Inferior parietal cortex (tissue), 1 donor: Measurements from ENCODE around the gene LRRC51.

Source experiments
- DNase-seq: peaks from one replicate; pipeline ENCODE4 v3.0.0-alpha.2; 2016; ENCODE audit errors: extremely low spot score

LRRC51 gene

DNA sequence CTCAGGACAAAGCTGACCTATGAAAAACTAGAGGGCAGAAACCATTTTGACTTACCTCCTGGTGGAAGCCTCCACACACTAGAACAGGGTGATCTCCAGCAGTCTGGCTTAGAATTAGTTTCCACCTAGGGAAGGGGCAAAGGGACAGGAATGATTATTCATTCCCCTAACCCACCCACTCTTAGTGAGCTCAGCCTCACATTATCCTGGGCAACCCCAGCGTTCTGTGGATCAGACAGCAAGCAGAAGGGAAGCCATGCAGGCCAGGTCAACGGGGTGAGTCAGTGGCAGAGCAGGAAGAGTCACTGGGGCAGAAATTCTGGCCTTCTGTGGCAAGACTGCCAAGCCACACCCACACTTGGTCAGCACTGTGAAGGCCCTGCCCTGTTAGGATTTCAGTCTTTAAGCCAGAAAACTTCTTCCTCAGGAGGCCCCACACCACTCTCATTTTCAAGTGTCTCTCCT is 10.8 kb upstream of the LRRC51 start:
- no peak for DNase-seq

DNA sequence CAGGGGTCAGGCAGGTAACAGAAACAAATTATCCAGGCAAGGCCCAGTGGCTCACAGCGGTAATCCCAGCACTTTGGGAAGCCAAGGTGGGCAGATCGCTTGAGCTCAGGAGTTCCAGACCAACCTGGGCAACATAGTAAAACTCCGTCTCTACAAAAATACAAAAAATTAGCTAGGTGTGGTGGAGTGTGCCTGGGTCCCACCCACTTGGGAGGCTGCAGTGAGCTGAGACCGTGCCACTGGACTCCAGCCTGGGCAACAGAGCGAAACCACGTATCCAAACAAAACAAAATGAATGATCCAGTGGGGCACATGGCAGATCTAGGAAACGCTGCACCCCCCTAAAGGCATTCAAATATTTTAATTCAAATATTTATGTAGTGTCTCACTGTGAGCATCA is 10.2 kb upstream of the LRRC51 start:
- no peak for DNase-seq

DNA sequence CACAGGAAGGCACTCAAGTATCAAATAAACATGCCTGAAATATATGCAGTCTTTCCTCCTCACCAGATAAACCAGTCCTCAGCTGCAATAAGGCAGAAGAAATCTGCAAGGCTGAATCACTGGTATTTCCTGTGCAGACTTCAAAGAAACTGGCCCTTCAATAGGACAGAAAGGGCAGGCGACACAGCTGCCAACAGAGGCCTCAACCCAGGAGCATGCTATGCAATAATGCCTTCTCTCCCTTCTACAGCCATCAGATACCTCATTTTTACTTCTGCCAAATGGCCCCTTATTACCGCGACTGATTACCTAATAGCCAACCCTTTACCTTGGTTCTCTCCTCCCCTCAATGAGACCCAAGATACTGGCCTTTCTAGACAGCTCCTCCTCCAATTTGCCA is 8.3 kb upstream of the LRRC51 start:
- no peak for DNase-seq

DNA sequence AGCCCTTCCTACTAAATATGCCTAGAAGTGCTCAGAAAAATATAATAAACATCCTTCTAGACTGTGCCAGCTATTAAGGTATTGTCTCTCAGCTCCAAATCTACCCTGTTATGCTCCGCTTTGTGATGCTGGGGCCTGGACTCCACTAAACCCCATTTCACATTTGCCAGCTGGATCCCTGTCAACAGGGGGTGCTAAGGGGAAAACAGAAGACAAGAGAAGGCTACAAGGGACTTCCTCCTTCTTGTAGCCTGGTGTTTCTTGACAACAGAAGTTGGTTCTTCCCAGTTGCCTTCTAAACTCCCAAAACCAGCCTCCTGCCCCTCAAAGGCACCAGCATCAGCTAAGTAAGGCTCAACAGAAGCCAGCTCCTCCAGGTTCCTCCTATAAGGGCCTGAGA is 5.5 kb upstream of the LRRC51 start:
- no peak for DNase-seq

DNA sequence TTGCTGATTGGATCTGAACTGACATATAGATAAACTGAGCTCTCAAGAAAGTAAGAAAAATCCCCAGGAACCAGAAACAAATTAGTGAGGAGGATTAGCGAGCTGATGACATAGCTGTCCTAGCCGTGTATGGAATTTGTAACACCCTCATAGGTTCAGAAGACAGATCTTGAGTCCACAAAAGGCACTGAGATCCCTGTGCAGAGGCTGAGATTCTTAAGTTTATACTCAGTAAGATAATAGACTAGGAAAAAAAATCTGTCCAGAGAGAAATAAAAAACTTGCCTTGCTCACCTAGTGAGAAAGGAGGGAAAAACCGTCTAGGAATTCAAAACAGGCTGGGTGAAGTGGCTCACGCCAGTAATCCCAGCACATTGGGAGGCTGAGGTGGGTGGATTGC is 4.9 kb upstream of the LRRC51 start:
- DNase-seq: no peak

DNA sequence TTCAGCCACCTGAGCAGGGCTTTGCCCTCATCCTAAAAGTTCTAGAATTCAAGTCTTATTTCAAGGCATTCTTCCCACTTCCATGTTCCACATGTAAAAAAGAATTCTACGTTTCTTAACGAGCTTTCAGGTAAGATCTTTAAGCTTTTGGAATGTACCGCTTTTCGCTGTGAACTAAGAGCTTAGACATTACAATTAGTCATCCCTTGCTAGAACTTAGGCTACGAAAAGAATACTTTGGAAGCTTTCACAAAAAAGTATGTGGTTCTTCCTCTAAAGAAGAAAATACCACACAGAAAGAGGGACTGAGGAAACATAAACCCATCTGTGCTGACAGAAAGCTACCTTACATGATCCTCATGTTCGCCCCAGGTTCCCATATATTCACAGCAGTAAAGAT is 2.2 kb upstream of the LRRC51 start:
- peak; percentile 19 for DNase-seq

DNA sequence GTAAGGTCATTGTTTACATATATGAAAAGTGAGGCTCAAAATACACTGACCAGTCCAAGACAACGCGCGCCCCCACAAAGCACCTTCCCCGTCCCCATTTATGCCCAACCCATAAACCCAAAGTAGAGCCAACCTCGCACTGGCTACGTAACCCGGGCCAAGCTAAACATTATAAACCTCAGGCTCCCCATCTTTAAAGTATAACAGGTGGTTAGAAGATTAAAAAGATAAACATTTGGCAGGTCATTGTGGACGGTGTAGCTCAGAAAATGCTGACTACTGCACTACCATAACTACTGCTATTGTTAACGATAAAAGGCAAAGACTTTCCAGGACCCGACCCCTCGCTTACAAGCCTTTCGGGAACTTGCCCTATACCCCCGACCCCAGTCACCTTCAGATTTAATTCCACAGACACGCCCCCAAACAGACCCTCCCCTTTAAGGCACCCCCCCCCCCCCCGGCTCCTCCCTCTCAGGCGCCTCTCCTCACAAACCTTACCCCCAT is 778 bp upstream of the LRRC51 start:
- no peak for DNase-seq

DNA sequence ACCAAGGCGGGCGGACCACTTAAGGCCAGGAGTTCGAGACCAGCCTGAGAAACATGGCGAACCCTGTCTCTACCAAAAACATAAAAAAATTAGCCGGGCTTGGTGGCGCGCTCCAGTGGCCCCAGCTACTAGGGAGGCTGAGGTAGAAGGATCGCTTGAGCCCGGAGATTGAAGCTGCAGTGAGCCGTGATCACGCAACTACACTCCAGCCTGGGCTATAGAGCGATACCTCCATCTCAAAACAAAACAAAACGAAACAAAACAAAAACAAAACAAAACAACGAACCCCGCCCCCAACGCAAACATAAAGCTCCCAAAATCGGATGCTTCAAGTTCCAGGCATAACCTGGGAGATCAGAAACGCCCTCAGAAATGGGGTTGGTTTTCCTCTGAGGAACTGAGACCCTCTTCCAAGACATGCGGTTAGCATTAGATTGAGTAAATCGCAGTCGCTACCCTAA is 564 bp downstream of the LRRC51 start:
- no peak for DNase-seq

DNA sequence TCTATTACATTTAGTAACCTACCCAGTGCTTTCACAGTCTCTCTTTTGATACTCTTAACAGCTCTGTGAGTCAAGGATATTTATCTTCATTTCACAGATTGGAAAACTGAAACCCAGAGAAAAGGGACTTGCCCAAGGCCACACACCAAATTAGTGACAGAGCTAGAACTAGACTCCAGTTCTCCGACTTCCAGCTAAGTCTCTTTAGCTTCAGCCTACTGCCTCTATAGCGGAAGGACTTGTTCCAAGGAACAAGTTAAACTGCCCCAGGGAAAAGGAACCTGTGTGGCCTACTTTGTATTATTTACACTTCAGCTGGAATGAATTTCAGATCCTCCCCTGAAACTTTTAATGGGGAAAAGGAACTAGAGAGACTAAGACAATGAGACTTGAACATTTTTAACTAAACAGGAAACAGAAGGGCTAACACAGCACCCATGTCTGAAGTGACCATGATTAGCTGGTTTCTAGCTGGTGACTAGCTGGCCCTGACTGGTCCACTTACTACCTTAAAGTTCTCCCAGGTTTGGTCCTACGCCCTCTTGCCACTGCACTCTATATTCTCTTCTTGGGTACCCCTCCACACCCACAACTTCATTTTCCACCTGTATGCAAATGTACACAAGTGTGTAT is 1.3 kb downstream of the LRRC51 start:
- no peak for DNase-seq

DNA sequence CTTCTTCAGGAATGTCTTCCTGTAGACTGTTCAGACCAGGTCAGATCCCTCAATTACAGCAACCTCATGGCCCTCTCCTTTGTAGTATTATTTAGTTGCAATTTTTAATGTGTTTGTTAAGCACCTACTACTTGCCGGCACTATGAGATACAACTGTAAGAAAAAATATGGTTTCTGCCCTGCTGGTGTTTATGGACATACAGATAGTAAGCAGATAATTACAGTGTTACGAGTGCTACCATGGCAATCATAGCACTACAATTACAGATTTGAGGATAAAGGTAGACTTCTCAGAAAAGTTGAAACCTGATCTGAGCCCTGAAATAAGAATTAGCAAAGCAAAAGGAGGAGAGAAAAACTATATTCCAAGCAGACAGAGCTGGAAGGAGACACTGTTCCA is 2.8 kb downstream of the LRRC51 start:
- DNase-seq: no peak

DNA sequence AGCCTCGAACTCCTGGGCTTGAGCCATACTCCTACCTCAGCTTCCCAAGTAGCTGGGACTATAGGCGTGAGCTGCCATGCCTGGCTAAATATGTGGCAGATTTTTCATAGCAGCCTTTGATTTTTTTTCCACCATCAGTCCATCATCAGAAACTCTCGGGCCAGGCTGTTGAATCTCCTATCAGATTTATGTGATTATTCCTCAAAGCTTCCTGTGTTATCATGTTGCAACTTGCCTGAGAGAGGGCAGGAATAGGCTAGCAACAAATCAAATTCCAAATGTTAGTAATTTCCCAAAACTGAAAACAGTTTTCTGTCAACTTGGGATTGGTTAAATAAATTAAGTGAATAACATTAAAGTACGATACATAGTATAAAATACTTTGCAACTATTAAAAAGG is 3.4 kb downstream of the LRRC51 start:
- no peak for DNase-seq

DNA sequence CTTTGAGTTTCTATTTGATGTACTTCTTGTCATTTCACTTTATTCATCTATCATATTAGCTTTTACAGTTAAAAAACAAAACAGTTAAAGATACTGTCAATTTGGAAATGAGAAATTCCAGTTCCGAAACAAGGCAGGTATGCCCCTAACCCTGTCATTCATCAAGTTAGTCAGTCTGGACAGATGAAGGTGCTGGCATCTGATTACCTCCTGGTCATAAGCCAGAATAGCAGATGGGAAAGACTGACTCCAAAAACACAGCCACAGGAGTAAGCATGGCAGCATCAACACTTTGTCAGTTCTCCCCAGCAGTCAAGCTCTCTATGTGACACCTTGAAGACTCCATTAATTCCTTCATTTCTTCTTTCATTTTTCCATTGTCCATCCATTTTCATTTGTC is 4.3 kb downstream of the LRRC51 start:
- DNase-seq: no peak

DNA sequence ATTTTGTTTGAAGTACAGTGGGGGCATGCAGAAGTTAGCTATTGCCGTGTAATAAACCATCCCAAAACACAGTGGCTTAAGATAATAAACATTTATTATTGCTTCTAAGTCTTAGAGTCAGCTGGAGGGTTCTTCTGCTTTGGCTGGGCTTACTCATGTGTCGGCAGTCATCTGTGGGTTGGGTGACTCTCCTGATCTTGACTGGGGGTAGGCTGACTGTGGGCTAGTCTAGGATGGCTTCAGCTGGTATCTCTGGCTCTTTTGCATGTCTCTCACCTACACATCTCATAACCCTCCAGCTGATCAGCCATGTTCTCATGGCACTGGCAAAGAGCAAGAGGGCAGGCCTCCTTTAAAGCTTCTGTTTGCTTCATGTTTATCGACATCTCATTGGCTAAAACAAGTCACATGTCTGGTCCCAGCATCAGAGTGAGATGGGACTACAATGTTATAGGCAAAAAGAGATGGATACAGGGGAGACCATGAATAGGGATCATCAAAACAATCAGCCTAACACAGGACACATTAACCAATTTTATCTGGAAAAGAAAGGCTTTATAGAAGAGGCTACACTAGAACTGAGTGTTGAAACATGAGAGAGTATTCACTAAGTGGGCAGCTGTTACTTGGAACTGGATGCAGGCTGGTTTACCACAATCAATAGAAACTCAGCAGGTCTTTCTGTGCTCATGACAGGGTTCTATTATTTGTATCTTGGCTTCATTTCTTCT is 5.1 kb downstream of the LRRC51 start:
- DNase-seq: peak; percentile 82

DNA sequence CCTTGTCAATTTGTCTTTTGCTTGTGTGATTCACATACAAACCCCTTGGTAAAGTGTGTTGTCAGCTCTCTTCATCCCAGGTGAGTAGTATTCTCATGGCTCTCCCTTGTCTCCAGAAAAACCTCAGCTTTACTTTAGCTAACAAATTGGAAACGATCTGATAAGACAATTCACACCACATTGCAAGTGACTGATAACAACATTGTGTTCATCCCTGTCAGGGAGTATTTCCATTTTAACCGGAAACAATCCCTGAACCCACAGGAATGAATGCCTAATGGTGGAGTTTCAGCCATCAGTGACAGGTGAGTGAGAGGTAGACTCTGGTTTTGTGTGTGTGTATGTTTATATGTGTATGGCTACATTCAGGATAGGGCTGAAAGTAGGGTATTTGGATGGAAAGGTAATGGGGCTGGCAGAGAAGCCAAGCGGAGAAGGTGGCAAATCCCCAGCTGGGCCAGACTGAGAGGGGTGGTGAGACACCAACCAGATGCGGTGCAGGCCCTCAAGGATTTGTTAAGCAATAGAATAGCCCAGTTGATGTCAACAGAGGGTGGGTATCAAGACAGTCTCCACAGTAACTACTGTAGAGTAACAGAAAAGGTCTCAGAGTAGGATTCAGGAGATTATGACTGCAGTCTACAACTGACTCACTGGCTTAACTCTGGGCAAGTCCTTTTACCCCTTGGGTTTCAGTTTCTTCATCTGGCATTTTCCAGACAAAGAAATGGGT is 7.6 kb downstream of the LRRC51 start:
- DNase-seq: no peak

DNA sequence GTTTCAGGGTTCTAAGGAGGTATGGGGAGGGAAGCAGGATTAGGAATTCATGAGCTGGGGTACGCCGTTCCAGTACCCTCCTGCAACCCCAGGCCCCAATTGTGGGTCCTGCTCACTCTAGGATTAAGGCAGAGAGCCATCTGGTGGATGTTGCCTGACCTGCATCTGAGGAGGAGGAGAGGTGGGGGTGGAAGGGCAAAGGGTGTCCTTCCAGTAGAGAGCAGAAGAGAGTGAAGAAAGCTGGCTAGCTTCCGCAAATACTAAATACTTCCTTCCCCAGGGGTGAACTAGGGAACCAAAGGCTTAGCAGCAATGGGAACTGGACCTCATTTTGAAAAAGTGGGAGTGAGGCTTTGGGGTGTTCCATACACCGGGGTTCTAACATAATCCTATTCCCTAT is 10.6 kb downstream of the LRRC51 start:
- DNase-seq: peak; percentile 82

DNA sequence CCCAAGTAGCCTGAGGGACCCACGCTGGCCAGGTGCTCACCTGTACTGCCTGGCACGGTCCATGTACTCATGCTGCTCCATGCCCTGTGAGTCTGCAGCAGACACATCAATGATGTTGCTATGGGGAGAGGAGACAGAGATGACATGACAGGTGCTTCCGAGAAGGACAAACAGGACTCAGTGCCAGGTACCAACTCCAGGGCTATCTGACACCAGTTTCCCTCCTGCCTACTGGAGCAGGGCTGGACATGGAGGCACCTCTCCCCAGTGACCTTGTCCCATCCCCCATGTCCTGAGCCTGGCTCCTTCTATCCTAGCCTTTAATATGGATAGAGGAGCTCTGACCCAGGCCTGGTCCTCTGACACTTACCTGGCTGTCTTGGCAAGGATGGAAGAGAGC is 18.1 kb downstream of the LRRC51 start:
- DNase-seq: no peak

DNA sequence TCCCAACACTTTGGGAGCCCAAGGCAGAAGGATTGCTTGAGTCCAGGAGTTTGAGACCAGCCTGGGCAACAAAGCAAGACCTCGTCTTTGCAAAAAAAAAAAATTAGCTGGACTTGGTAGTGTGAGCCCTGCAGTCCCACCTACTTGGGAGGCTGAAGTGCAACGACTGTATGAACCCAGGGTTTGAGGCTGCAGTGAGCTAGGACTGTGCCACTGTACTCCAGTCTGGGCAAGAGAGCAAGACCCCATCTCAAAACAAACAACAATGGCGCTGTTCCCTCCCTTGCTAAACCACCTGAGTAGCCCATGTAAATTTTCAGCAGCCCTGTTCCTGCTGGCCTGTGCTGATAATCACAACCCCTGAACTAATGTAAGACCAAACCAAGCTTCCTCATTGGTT is 19.4 kb downstream of the LRRC51 start:
- no peak for DNase-seq

DNA sequence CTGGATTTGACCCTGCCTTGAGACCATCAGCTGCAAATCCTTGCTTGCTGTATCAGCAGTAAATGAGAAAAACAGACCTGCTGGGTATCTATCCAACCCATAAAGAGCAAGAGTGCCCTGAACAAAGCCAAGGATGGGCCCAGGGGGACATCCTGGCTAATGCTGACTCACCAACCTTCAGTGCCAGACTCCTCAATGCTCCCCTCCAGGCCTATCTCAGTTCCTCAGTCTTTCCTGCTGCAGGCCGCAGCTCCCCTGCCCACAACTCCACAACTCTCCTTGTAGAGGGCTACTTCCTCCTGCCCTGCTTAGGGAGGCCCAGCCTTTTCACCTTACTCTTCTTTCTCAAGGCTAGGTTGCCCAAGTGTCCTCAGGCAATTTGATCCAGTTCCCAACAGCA is 19.8 kb downstream of the LRRC51 start:
- DNase-seq: no peak

DNA sequence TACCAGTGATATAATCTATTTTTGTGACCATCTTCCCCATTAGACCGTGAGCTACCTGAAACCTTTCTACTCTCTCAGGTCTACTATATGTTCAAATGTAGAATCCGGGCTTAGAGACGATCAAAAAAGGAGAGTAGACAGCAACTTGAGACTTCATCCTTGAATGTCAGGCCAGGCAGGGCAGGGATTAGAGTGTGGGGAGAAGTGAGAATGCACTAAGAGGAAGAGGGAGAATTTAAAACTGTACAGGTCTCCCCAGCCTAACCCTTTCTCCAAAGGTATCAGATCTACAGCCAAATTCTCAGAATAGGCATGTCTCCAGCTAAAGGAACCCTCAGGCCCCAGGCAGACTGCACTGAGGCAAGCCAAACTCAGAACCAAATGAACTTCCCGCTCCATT is 21.5 kb downstream of the LRRC51 start:
- DNase-seq: no peak

DNA sequence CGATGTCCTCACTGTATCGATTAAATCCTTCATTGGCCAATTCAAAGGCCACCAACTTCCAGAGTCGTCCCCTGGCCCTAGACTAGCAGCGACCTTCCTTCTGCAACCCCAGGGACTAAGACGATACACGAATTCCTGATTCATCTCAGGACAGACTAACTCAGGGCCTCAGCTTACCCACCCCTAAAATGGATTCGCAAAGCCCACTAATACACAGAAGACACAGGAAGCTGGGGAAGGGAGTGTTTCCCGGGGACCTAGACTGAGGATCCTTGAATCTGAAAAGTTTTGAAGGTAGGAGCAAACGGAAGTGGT is 21.9 kb downstream of the LRRC51 start:
- no peak for DNase-seq

DNA sequence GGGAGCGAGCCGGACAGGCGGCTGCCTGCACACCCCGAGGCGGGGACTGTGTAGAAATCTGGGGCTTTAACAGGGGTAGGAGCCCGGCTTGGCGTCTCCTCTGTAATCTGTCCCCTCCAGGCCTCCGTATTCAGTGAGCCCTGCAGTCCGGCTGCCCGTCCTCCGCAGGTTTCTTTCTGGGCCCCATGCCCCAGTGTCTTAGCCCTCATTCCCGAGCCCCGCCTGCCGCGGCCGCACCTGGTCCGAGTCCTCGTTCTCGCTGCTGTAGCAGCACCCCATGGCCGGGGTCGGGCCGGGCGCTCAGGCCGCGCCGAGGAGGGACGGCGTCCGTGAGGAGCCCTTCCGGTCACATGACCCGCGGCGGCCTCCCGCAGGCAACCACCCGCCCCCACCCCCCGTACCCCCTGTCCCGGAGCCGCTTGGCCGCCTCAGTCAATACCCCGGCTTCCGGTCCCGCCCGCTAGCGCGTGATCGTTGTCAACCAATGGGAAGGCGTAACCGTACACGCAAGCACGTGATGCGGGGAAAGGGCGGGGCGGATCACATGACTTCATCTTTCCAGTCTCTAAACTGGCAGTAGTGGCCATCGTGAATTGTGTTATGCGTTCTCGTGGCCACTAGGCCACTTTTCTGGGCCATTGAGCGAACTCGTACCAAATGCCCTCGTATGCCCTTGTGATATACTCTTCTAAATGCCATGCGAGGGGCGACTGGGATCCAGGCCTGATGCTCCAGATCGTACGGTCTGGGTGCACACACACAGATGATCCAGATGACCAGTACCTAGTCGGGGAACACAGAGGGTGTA is 22.5 kb downstream of the LRRC51 start, which contains the start of gene LAMTOR1:
Gene LAMTOR1, minus strand, starts transcription at position 352 of the 808 bp plus-strand sequence. Its CDS starts 73 bp downstream, at position 279.
- peak; percentile 100 for DNase-seq

DNA sequence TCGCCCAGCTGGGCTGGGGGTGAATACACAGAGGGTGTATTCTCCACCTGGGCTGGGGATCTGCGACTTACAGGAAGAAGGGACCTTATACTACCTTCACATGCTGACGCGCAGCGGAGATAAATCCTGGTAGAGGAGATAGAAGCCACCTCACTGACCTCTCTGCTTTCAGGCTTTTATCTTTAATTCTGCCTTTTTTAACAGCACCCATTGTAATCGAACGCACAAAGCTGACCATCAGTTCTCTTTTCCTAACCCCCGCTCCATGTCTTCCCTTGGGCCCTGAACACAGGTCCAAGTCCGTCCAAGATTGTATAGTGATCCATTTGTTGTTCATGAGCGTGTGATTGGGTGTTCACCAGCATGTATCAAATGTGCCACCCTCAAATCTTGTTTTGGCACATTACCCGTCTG is 23.1 kb downstream of the LRRC51 start:
- DNase-seq: no peak
